Esophagus squamous epithelium (tissue), 4 donors: ENCODE results near the gene OXER1.

ENCODE experiments used
- POLR2A ChIP-seq, 4 donors: fragments of 450-650 bp; IDR thresholded peaks; one replicate each; pipeline ENCODE4 v1.6.1; 2017; ENCODE audit warnings: antibody characterized with exemption in 4 of 4, mild to moderate bottlenecking in 4 of 4, moderate library complexity in 3 of 4
- TF ChIP-seq, protein P1 (sequence below), 6 experiments: fragments of 450-650 bp in 4 of 6; fragments of 200-600 bp in 2 of 6; sonication (generic) in 2 of 6; IDR thresholded peaks; one replicate each; pipeline ENCODE4 v1.5.1; 2016 to 2019; ENCODE audit warnings: antibody characterized with exemption in 6 of 6, mild to moderate bottlenecking in 4 of 6, moderate library complexity in 4 of 6

GRCh38 chr2:42810971-42811811 lies 47.3 kb upstream of the OXER1 start:
- TF ChIP-seq, protein P1, sequence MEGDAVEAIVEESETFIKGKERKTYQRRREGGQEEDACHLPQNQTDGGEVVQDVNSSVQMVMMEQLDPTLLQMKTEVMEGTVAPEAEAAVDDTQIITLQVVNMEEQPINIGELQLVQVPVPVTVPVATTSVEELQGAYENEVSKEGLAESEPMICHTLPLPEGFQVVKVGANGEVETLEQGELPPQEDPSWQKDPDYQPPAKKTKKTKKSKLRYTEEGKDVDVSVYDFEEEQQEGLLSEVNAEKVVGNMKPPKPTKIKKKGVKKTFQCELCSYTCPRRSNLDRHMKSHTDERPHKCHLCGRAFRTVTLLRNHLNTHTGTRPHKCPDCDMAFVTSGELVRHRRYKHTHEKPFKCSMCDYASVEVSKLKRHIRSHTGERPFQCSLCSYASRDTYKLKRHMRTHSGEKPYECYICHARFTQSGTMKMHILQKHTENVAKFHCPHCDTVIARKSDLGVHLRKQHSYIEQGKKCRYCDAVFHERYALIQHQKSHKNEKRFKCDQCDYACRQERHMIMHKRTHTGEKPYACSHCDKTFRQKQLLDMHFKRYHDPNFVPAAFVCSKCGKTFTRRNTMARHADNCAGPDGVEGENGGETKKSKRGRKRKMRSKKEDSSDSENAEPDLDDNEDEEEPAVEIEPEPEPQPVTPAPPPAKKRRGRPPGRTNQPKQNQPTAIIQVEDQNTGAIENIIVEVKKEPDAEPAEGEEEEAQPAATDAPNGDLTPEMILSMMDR (IDR thresholded peaks at IDR 0.05) = peak in 1 of 6 experiments; percentile 1
- peak in 2 of 4 donors; percentile 41 to 46 for TF ChIP-seq POLR2A (IDR thresholded peaks at IDR 0.05)
